ENCODE results near the gene LMX1B. TPM values are rescaled to one million over a fixed set of nuclear protein-coding genes. Genes with fewer than 3 reads are reported as not detected.
A peak's percentile ranks its signal among the peaks of the same experiment; 100 is the strongest.

Gene LMX1B
- polyA plus RNA-seq, 1 donor from 2014 or later = not detected

- no peaks in the 10 kb centered on the region for H3K9me3 ChIP-seq (ENCODE audit: low read length)
These were observed 701 bp upstream of the LMX1B start for GRCh38 chr9:126612813-126613641.

GRCh38 chr9:126614088-126614454 lies 343 bp downstream of the LMX1B start:
- H4K20me1 ChIP-seq (ENCODE audit: insufficient read depth) = no peaks in the 10 kb centered on the region
- no peaks in the 10 kb centered on the region for H3K79me2 ChIP-seq (replicated peaks; ENCODE audit: insufficient read depth, low read length)
- H3K9ac ChIP-seq (ENCODE audit: low read length) = no peak overlapping the region
- H3K27me3 ChIP-seq (ENCODE audit: insufficient read depth, low read depth, low read length) = peaks cover 94% of the 10 kb centered on the region
- H3K4me3 ChIP-seq (ENCODE audit: low read length) = no peak overlapping the region
- no peak overlapping the region for H3K4me2 ChIP-seq (ENCODE audit: low read length)
- H3K9me3 ChIP-seq (ENCODE audit: low read length) = no peaks in the 10 kb centered on the region
- no peak for TF ChIP-seq EZH2 (IDR thresholded peaks at IDR 0.05; ENCODE audit: borderline replicate concordance, insufficient read depth, low read length, poor library complexity, severe bottlenecking)
- TF ChIP-seq EP300 (conservative IDR thresholded peaks at IDR 0.05; ENCODE audit: poor library complexity, severe bottlenecking) = no peak
- no peak for TF ChIP-seq POLR2AphosphoS5 (IDR thresholded peaks at IDR 0.05)
- no peak for TF ChIP-seq REST (IDR thresholded peaks at IDR 0.05; ENCODE audit: borderline replicate concordance)
- no peak for TF ChIP-seq MXI1 (conservative IDR thresholded peaks at IDR 0.05; ENCODE audit: poor library complexity, severe bottlenecking)
- no peak for TF ChIP-seq CTCF (IDR thresholded peaks at IDR 0.05; ENCODE audit: poor library complexity, severe bottlenecking)
- no peak for TF ChIP-seq TAF1 (IDR thresholded peaks at IDR 0.05; ENCODE audit: low read depth)
- no peak for TF ChIP-seq SMC3 (conservative IDR thresholded peaks at IDR 0.05; ENCODE audit: poor library complexity)
- no peak for TF ChIP-seq RAD21 (conservative IDR thresholded peaks at IDR 0.05)
- no peak overlapping the region for H3K27ac ChIP-seq (ENCODE audit: low read length)
- no peaks in the 10 kb centered on the region for H3K36me3 ChIP-seq (ENCODE audit: insufficient read depth, low read length)
- no peaks in the 10 kb centered on the region for H3K9me2 ChIP-seq (ENCODE audit: insufficient read depth, low read length)
- no peak overlapping the region for H2AFZ ChIP-seq (ENCODE audit: low read depth, low read length)
- no peaks in the 10 kb centered on the region for H3F3A ChIP-seq (ENCODE audit: insufficient read depth, low read length, poor library complexity, severe bottlenecking)

More at GRCh38 chr9:126612813-126613641, 701 bp upstream of the LMX1B start:
- TF ChIP-seq EZH2 (IDR thresholded peaks at IDR 0.05; ENCODE audit: borderline replicate concordance, insufficient read depth, low read length, poor library complexity, severe bottlenecking) = peak; percentile 95
- no peak for TF ChIP-seq SMC3 (conservative IDR thresholded peaks at IDR 0.05; ENCODE audit: poor library complexity)
- Histone ChIP-seq H3K27ac (ENCODE audit: low read length) (no peak overlapping the region), H3K79me2 (replicated peaks; ENCODE audit: insufficient read depth, low read length) (no peaks in the 10 kb centered on the region), H3K9me2 (ENCODE audit: insufficient read depth, low read length) (no peaks in the 10 kb centered on the region), H4K20me1 (ENCODE audit: insufficient read depth) (no peaks in the 10 kb centered on the region), H3K36me3 (ENCODE audit: insufficient read depth, low read length) (no peaks in the 10 kb centered on the region), H3F3A (ENCODE audit: insufficient read depth, low read length, poor library complexity, severe bottlenecking) (no peaks in the 10 kb centered on the region), H3K27me3 (ENCODE audit: insufficient read depth, low read depth, low read length) (peaks cover 94% of the 10 kb centered on the region), H3K9ac (ENCODE audit: low read length) (no peak overlapping the region), H3K4me3 (ENCODE audit: low read length) (no peak overlapping the region), H2AFZ (ENCODE audit: low read depth, low read length) (no peak overlapping the region), H3K4me2 (ENCODE audit: low read length) (no peak overlapping the region)

All from neural cell (in vitro differentiated cells).